Skeletal muscle tissue (tissue), 4 donors: ENCODE results near the gene ADCY7. TPM values are rescaled to one million over a fixed set of nuclear protein-coding genes. Genes with fewer than 3 reads are reported as not detected.
"Not testable (repeated sequence)": the region's sequence is repeated elsewhere in the genome, so short reads cannot be mapped to it uniquely, and the experiment has no call there.

Source experiments
- H3K27ac ChIP-seq: one replicate; pipeline ENCODE4 v1.7.0; 2013; ENCODE audit warnings: mild to moderate bottlenecking, low read depth, low read length, inconsistent platforms
- H3K27me3 ChIP-seq, 3 donors: one replicate each; pipeline ENCODE4 v1.7.0; 2013; ENCODE audit warnings: low read length in 3 of 3; ENCODE audit not compliant: control insufficient read depth in 3 of 3, insufficient read depth in 3 of 3
- H3K36me3 ChIP-seq, 3 donors: one replicate each; pipeline ENCODE4 v1.7.0; 2013; ENCODE audit warnings: low read length in 3 of 3; ENCODE audit not compliant: control insufficient read depth in 3 of 3, insufficient read depth in 3 of 3
- H3K4me1 ChIP-seq, 3 donors: one replicate each; pipeline ENCODE4 v1.7.0; 2013; ENCODE audit warnings: low read length in 3 of 3, mild to moderate bottlenecking in 3 of 3; ENCODE audit not compliant: control insufficient read depth in 3 of 3, insufficient read depth in 3 of 3
- H3K4me3 ChIP-seq, 3 donors: one replicate each; pipeline ENCODE4 v1.7.0; 2013; ENCODE audit warnings: low read length in 3 of 3
- H3K9ac ChIP-seq, 3 donors: one replicate each; pipeline ENCODE4 v1.7.0; 2013; ENCODE audit warnings: low read length in 3 of 3, mild to moderate bottlenecking in 3 of 3, moderate library complexity in 2 of 3, low read depth in 1 of 3
- H3K9me3 ChIP-seq, 3 donors: one replicate each; pipeline ENCODE4 v1.7.0; 2013; ENCODE audit warnings: low read length in 3 of 3; ENCODE audit not compliant: control insufficient read depth in 3 of 3
- total RNA-seq: library from RNA; depleted of rRNA; stranded (reverse); fragments of >200 nt; gene quantifications from one replicate; pipeline ENCODE4 v1.2.3, GENCODE V29; 2014
- donor health status: Osteomylitis.

The ADCY7 gene
- total RNA-seq, 1 donor from 2014 or later, result 9.4 TPM

DNA sequence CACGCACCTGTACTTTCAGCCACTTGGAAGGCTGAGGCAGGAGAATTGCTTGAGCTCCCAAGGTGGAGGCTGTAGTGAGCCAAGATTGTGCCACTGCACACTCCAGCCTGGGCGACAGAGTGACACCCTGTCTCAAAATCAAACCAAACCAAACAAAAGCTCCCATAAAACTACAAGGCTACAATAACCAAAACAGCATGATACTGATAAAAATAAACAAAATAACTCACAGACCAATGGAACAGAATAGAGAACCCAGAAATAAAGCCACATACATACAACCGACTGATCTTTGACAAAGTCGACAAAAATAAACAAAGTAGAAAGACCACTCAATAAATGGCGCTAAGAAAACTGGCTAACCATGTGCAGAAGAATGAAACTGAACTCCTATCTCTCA is 65.2 kb downstream of the ADCY7 start:
- Histone ChIP-seq H3K9me3 (no peaks in the 10 kb centered on the region), H3K9ac (no peak overlapping the region), H3K4me3 (no peak overlapping the region), H3K27me3 (no peaks in the 10 kb centered on the region), H3K27ac (no peak overlapping the region), H3K36me3 (peaks cover 9 to 32% (median 22%) of the 10 kb centered on the region in 3 donors), H3K4me1 (peaks cover 0 to 7% (median 0%) of the 10 kb centered on the region in 3 donors)

- Histone ChIP-seq H3K4me1 (peaks cover 0 to 7% (median 0%) of the 10 kb centered on the region in 3 donors), H3K9me3 (no peaks in the 10 kb centered on the region), H3K4me3 (no peak overlapping the region), H3K36me3 (peaks cover 4 to 23% (median 18%) of the 10 kb centered on the region in 3 donors), H3K27me3 (no peaks in the 10 kb centered on the region), H3K27ac (no peak overlapping the region), H3K9ac (no peak overlapping the region)
Observed at GRCh38 chr16:50332599-50332998, 66.2 kb downstream of the ADCY7 start.

DNA sequence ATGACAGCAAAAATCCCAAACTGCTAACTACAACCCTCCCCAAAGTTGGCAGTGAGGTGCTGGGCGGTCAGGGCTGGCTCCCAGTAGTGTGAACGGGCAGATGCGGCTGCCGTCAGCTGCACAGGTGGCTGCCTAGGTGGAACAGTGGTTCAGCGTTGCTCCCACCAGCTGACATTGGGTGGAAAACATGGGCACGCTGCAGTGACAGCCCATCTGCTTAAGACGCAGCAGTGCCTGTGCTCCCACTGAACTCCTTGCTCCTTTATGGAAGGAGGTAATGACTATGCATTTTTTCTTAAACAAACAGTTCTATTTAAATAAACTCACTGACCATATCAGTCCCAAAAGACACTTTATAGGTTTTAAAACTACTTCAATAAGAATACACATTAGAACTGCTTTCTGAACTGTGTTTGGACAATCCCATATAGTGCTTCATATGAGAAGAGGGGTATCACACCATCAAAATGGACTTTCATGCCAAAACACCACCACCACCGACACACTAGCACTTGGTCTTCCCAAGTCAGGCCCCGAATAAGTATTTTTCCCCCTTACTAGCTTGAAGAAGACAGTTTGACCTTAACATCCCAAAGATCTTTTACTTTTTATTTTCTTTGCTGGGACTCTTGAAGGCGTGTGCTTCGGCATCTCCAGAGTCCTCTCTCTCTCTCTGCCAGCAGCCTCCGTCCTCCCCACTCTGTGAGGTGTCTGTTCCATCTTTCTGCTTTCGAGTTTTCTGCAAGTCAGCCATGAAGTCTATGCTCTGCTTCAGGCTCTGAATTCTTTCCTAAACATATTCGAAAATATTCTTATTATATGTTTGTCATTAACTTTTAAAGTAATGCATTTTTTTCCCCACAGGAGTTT is 68.0 kb downstream of the ADCY7 start:
- H3K27me3 ChIP-seq, result no peaks in the 10 kb centered on the region
- peaks cover 0 to 7% (median 0%) of the 10 kb centered on the region in 3 donors for H3K4me1 ChIP-seq
- H3K9ac ChIP-seq, result no peak overlapping the region
- no peak overlapping the region for H3K27ac ChIP-seq
- no peaks in the 10 kb centered on the region for H3K9me3 ChIP-seq
- no peak overlapping the region for H3K4me3 ChIP-seq
- H3K36me3 ChIP-seq, result peaks cover 7 to 25% (median 23%) of the 10 kb centered on the region in 3 donors

DNA sequence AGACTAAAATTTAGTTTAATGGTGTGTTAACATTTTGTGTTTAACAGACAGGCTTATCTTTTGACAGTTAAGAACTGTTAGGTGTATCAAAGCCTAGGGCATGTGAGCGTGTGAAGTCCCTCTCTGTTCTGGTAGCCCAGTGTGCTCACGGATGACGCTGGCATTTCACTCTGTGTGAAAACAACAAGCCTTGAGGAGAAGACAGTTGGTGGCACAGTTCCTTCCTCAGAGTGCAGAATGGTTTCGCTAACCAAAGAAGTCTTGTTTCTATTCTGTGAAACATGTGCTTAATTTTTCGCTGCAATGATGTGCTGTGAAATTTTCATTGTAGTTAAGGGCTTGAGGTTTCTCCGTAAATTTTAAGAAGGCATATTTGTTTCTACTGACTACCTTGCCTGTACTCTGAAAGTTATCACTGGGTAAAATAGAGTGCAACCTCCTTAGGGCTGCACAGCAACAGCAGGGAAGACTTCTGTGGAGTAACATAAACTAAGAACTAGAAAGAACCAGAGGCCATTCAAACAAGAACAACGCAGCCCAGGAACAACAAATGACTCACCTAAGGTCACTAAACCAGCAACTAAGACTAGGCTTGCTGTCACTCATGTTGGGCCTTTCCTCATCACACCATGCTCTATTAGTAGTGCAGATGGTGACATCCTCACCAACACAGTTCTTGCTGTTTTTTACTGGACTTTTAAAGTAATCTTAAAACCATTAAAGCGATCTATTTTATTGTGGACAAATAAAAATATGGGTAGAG is 69.0 kb downstream of the ADCY7 start:
- H3K9ac ChIP-seq, result no peak overlapping the region
- no peak overlapping the region for H3K27ac ChIP-seq
- H3K9me3 ChIP-seq, result no peaks in the 10 kb centered on the region
- peaks cover 9 to 27% (median 23%) of the 10 kb centered on the region in 3 donors for H3K36me3 ChIP-seq
- no peaks in the 10 kb centered on the region for H3K27me3 ChIP-seq
- no peak overlapping the region for H3K4me3 ChIP-seq
- H3K4me1 ChIP-seq, result peaks cover 0 to 7% (median 0%) of the 10 kb centered on the region in 3 donors

GRCh38 chr16:50336884-50337283 is 70.5 kb downstream of the ADCY7 start:
- no peak overlapping the region for H3K27ac ChIP-seq
- peaks cover 9 to 27% (median 23%) of the 10 kb centered on the region in 3 donors for H3K36me3 ChIP-seq
- H3K9ac ChIP-seq, result no peak overlapping the region
- H3K9me3 ChIP-seq, result no peaks in the 10 kb centered on the region
- no peaks in the 10 kb centered on the region for H3K27me3 ChIP-seq
- H3K4me1 ChIP-seq, result peaks cover 0 to 7% (median 0%) of the 10 kb centered on the region in 3 donors
- no peak overlapping the region for H3K4me3 ChIP-seq

- H3K9ac ChIP-seq, result no peak overlapping the region
- no peaks in the 10 kb centered on the region for H3K4me1 ChIP-seq
- peaks cover 6 to 23% (median 17%) of the 10 kb centered on the region in 3 donors for H3K36me3 ChIP-seq
- H3K4me3 ChIP-seq, result no peak overlapping the region
- H3K9me3 ChIP-seq, result no peaks in the 10 kb centered on the region
- no peak overlapping the region for H3K27ac ChIP-seq
- no peaks in the 10 kb centered on the region for H3K27me3 ChIP-seq
Observed at GRCh38 chr16:50338371-50339231, 72.2 kb downstream of the ADCY7 start.

DNA sequence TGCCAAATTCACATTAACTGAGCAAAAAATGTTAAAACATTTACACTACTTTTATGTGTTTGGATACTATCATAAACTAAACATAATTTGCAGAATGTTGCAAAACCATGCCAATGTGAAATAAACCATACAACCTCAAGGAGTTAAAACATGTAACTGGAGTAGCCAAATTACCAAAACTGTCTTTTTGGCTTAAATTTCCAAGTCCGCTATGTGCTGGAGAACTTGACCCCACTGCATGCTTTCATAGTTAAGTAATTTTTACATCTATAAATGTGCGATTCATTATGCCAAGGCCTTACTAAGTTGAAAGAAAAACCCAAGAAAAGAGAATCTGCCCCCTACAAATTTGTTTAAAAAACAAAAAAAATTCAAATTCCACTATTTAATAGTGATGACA is 74.2 kb downstream of the ADCY7 start:
- Histone ChIP-seq H3K36me3 (peaks cover 6 to 23% (median 12%) of the 10 kb centered on the region in 3 donors), H3K9me3 (no peaks in the 10 kb centered on the region), H3K9ac (no peak overlapping the region), H3K27ac (no peak overlapping the region), H3K27me3 (no peaks in the 10 kb centered on the region), H3K4me3 (no peak overlapping the region), H3K4me1 (no peaks in the 10 kb centered on the region)

DNA sequence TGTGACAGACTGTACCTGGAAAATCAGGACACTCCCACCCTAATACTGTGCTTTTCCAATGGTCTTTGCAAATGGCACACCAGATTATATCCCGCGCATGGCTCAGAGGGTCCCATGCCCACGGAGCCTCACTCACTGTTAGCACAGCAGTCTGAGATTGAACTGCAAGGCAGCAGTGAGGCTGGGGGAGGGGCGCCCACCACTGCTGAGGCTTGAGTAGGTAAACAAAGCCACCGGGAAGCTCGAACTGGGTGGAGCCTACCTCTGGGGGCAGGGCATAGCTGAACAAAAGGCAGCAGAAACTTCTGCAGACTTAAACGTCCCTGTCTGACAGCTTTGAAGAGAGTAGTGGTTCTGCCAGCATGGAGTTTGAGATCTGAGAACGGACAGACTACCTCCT is 77.2 kb downstream of the ADCY7 start:
- not testable (repeated sequence) for H3K4me1 ChIP-seq, H3K4me3 ChIP-seq, H3K27me3 ChIP-seq, H3K9ac ChIP-seq, H3K9me3 ChIP-seq, H3K27ac ChIP-seq
- peaks cover 6 to 23% (median 10%) of the 10 kb centered on the region in 3 donors for H3K36me3 ChIP-seq

DNA sequence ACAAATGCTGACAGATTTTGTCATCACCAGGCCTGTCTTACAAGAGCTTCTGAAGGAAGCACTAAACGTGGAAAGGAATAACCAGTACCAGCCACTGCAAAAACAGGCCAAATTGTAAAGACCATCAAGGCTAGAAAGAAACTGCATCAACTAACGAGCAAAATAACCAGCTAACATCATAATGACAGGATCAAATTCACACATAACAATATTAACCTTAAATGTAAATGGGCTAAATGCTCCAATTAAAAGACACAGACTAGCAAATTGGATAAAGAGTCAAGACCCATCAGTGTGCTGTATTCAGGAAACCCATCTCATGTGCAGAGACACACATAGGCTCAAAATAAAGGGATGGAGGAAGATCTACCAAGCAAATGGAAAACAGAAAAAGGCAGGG is 78.9 kb downstream of the ADCY7 start:
- not testable (repeated sequence) for H3K27ac ChIP-seq, H3K9ac ChIP-seq, H3K4me3 ChIP-seq, H3K9me3 ChIP-seq, H3K4me1 ChIP-seq, H3K27me3 ChIP-seq
- H3K36me3 ChIP-seq, result peaks cover 0 to 18% (median 14%) of the 10 kb centered on the region in 3 donors
